Testis (tissue), 2 donors: ENCODE data around the gene PHYKPL.

ENCODE experiments used
- CTCF ChIP-seq, 3 experiments: fragments of 450-650 bp in 2 of 3; fragments of 200-600 bp in 1 of 3; sonication (generic) in 1 of 3; IDR thresholded peaks; one replicate each; pipeline ENCODE4 v1.5.1; 2016 to 2019; ENCODE audit warnings: antibody characterized with exemption in 3 of 3, mild to moderate bottlenecking in 2 of 3, moderate library complexity in 1 of 3
- POLR2A ChIP-seq: fragments of 450-650 bp; IDR thresholded peaks from one replicate; pipeline ENCODE4 v1.6.1; 2017; ENCODE audit warnings: antibody characterized with exemption, mild to moderate bottlenecking, moderate library complexity

GRCh38 chr5:178192244-178192643 lies 40.4 kb downstream of the PHYKPL start:
- TF ChIP-seq CTCF (IDR thresholded peaks at IDR 0.05) (no peak), POLR2A (no peak)
